Measurements from ENCODE around the gene SPAG4. TPM values are rescaled to one million over a fixed set of nuclear protein-coding genes. Genes with fewer than 3 reads are reported as not detected.

SPAG4 gene
- total RNA-seq, 1 donor from 2014 or later, result 15.2 TPM

- Mint-ChIP-seq H3K27me3 (ENCODE audit: unreplicated experiment) (peaks cover 12% of the 10 kb centered on the region), H3K27ac (ENCODE audit: unreplicated experiment) (peak overlapping the region; percentile 83)
These were observed 1.1 kb downstream of the SPAG4 start for GRCh38 chr20:35616465-35617396.

GRCh38 chr20:35617397-35618262 lies 2.0 kb downstream of the SPAG4 start:
- H3K9me3 Mint-ChIP-seq (ENCODE audit: unreplicated experiment), result no peaks in the 10 kb centered on the region
- H3K27ac Mint-ChIP-seq (ENCODE audit: unreplicated experiment), result peak overlapping the region; percentile 88
- H3K36me3 Mint-ChIP-seq (ENCODE audit: low read depth, unreplicated experiment), result peaks cover 4% of the 10 kb centered on the region
- peaks cover 12% of the 10 kb centered on the region for H3K27me3 Mint-ChIP-seq (ENCODE audit: unreplicated experiment)
- TF ChIP-seq CTCF (IDR thresholded peaks at IDR 0.05; ENCODE audit: unreplicated experiment), result no peak
- peaks cover 12% of the 10 kb centered on the region for H3K4me1 Mint-ChIP-seq (ENCODE audit: unreplicated experiment)
- DNase-seq (ENCODE audit: low spot score), result peak; percentile 48
- H3K4me3 Mint-ChIP-seq (ENCODE audit: unreplicated experiment), result peak overlapping the region; percentile 89

More at GRCh38 chr20:35616465-35617396, 1.1 kb downstream of the SPAG4 start:
- Mint-ChIP-seq H3K4me3 (ENCODE audit: unreplicated experiment) (peak overlapping the region; percentile 89), H3K4me1 (ENCODE audit: unreplicated experiment) (peaks cover 12% of the 10 kb centered on the region), H3K9me3 (ENCODE audit: unreplicated experiment) (no peaks in the 10 kb centered on the region), H3K36me3 (ENCODE audit: low read depth, unreplicated experiment) (peaks cover 4% of the 10 kb centered on the region)
- DNase-seq (ENCODE audit: low spot score), result peak; percentile 74
- no peak for TF ChIP-seq CTCF (IDR thresholded peaks at IDR 0.05; ENCODE audit: unreplicated experiment)

GRCh38 chr20:35618263-35619131 lies 2.9 kb downstream of the SPAG4 start:
- H3K27me3 Mint-ChIP-seq (ENCODE audit: unreplicated experiment), result peaks cover 12% of the 10 kb centered on the region

More at GRCh38 chr20:35618263-35619131, 2.9 kb downstream of the SPAG4 start:
- TF ChIP-seq CTCF (IDR thresholded peaks at IDR 0.05; ENCODE audit: unreplicated experiment), result no peak
- peak; percentile 24 for DNase-seq (ENCODE audit: low spot score)
- Mint-ChIP-seq H3K36me3 (ENCODE audit: low read depth, unreplicated experiment) (peaks cover 4% of the 10 kb centered on the region), H3K27ac (ENCODE audit: unreplicated experiment) (peak overlapping the region; percentile 88), H3K9me3 (ENCODE audit: unreplicated experiment) (no peaks in the 10 kb centered on the region), H3K4me3 (ENCODE audit: unreplicated experiment) (peak overlapping the region; percentile 93), H3K4me1 (ENCODE audit: unreplicated experiment) (peaks cover 12% of the 10 kb centered on the region)
